Astrocyte (in vitro differentiated cells and primary cell): ENCODE measurements around the gene UGT2B7. TPM values are rescaled to one million over a fixed set of nuclear protein-coding genes. Genes with fewer than 3 reads are reported as not detected.

ENCODE experiments used
- DNase-seq: peaks from one replicate; pipeline ENCODE4 v3.0.0-alpha.2; 2010; ENCODE audit warnings: low read depth
- FAIRE-seq: peaks from 2 replicates; lab custom pipeline; 2011; peaks lifted over from hg19 to GRCh38; lab: Jason Lieb, UNC
- H2AFZ ChIP-seq: 2 replicates; pipeline ENCODE4 v1.6.0; 2012; ENCODE audit warnings: low read depth, low read length, inconsistent platforms
- H3K27ac ChIP-seq: 2 replicates; pipeline ENCODE4 v1.5.1; 2011; ENCODE audit warnings: low read depth, low read length, inconsistent platforms
- H3K27me3 ChIP-seq: 2 replicates; pipeline ENCODE4 v1.6.0; 2011; ENCODE audit warnings: low read length, inconsistent platforms; ENCODE audit not compliant: insufficient read depth
- H3K36me3 ChIP-seq: 2 replicates; pipeline ENCODE4 v1.5.1; 2011; ENCODE audit warnings: low read length, inconsistent platforms; ENCODE audit not compliant: insufficient read depth
- H3K4me1 ChIP-seq: 2 replicates; pipeline ENCODE4 v1.5.1; 2011; ENCODE audit warnings: low read length, inconsistent platforms; ENCODE audit not compliant: insufficient read depth
- H3K4me2 ChIP-seq: 2 replicates; pipeline ENCODE4 v1.6.0; 2012; ENCODE audit warnings: low read length, inconsistent platforms
- H3K4me3 ChIP-seq: 2 replicates; pipeline ENCODE4 v1.5.1; 2011; ENCODE audit warnings: low read depth, mild to moderate bottlenecking, low read length, inconsistent platforms; ENCODE audit not compliant: insufficient read depth
- H3K79me2 ChIP-seq: 2 replicates; pipeline ENCODE4 v1.6.0; 2012; ENCODE audit warnings: mild to moderate bottlenecking, low read length, inconsistent platforms; ENCODE audit not compliant: insufficient read depth
- H3K9ac ChIP-seq: 2 replicates; pipeline ENCODE4 v1.6.0; 2012; ENCODE audit warnings: mild to moderate bottlenecking, low read length, inconsistent platforms
- H3K9me3 ChIP-seq: 2 replicates; pipeline ENCODE4 v1.5.1; 2012; ENCODE audit warnings: low read depth, mild to moderate bottlenecking, low read length, inconsistent platforms; ENCODE audit not compliant: insufficient read depth
- H4K20me1 ChIP-seq: 2 replicates; pipeline ENCODE4 v1.6.0; 2012; ENCODE audit warnings: low read length, inconsistent platforms; ENCODE audit not compliant: insufficient read depth
- H3K27ac Mint-ChIP-seq: one replicate; pipeline ENCODE4 v1.8.0; 2021; ENCODE audit warnings: mild to moderate bottlenecking, mixed read lengths; ENCODE audit not compliant: unreplicated experiment
- H3K27me3 Mint-ChIP-seq: one replicate; pipeline ENCODE4 v1.8.0; 2021; ENCODE audit warnings: low read depth, mixed read lengths; ENCODE audit not compliant: unreplicated experiment
- H3K36me3 Mint-ChIP-seq: one replicate; pipeline ENCODE4 v1.8.0; 2021; ENCODE audit warnings: low read depth, mixed read lengths; ENCODE audit not compliant: unreplicated experiment
- H3K4me1 Mint-ChIP-seq: one replicate; pipeline ENCODE4 v1.8.0; 2021; ENCODE audit warnings: low read depth, mixed read lengths; ENCODE audit not compliant: unreplicated experiment
- H3K4me3 Mint-ChIP-seq: one replicate; pipeline ENCODE4 v1.8.0; 2021; ENCODE audit warnings: mild to moderate bottlenecking, moderate library complexity, mixed read lengths; ENCODE audit not compliant: unreplicated experiment
- H3K9me3 Mint-ChIP-seq: one replicate; pipeline ENCODE4 v1.8.0; 2021; ENCODE audit warnings: mild to moderate bottlenecking, mixed read lengths; ENCODE audit not compliant: unreplicated experiment
- CTCF ChIP-seq: IDR thresholded peaks from 2 replicates; pipeline ENCODE4 v1.5.1; 2011; ENCODE audit warnings: low read depth, mild to moderate bottlenecking, inconsistent platforms, low read length, moderate library complexity; ENCODE audit not compliant: insufficient read depth
- EZH2 ChIP-seq: IDR thresholded peaks from 2 replicates; pipeline ENCODE4 v1.6.1; 2012; ENCODE audit warnings: mild to moderate bottlenecking, low read length, inconsistent platforms; ENCODE audit not compliant: insufficient read depth
- total RNA-seq: library from RNA; stranded (reverse); gene quantifications from 2 replicates; pipeline ENCODE4 v1.2.1, GENCODE V29; 2021

UGT2B7 gene
- total RNA-seq, 1 donor from 2014 or later: 0.25 TPM

GRCh38 chr4:69154021-69154420 is 57.7 kb downstream of the UGT2B7 start:
- H3K4me2 ChIP-seq: no peak overlapping the region
- no peaks in the 10 kb centered on the region for H3K79me2 ChIP-seq
- no peaks in the 10 kb centered on the region for H3K4me1 Mint-ChIP-seq
- no peaks in the 10 kb centered on the region for H3K27me3 ChIP-seq
- no peak overlapping the region for H3K9ac ChIP-seq
- H3K4me1 ChIP-seq: no peaks in the 10 kb centered on the region
- no peak overlapping the region for H3K27ac ChIP-seq
- TF ChIP-seq EZH2 (no peak), CTCF (no peak)
- no peaks in the 10 kb centered on the region for H3K36me3 ChIP-seq
- FAIRE-seq (no peak), DNase-seq (no peak)
- H3K9me3 ChIP-seq: no peaks in the 10 kb centered on the region
- no peaks in the 10 kb centered on the region for H4K20me1 ChIP-seq
- no peaks in the 10 kb centered on the region for H3K27me3 Mint-ChIP-seq
- no peak overlapping the region for H2AFZ ChIP-seq
- H3K36me3 Mint-ChIP-seq: no peaks in the 10 kb centered on the region
- H3K4me3 Mint-ChIP-seq: no peak overlapping the region
- no peak overlapping the region for H3K4me3 ChIP-seq
- no peak overlapping the region for H3K27ac Mint-ChIP-seq
- H3K9me3 Mint-ChIP-seq: no peaks in the 10 kb centered on the region

GRCh38 chr4:69156913-69157312 is 60.6 kb downstream of the UGT2B7 start:
- H3K27ac ChIP-seq: no peak overlapping the region
- no peaks in the 10 kb centered on the region for H4K20me1 ChIP-seq
- H3K4me2 ChIP-seq: no peak overlapping the region
- no peaks in the 10 kb centered on the region for H3K9me3 ChIP-seq
- H3K4me3 Mint-ChIP-seq: no peak overlapping the region
- no peak for FAIRE-seq
- H3K27ac Mint-ChIP-seq: no peak overlapping the region
- H3K27me3 ChIP-seq: no peaks in the 10 kb centered on the region
- H3K4me1 Mint-ChIP-seq: no peaks in the 10 kb centered on the region
- H3K36me3 ChIP-seq: no peaks in the 10 kb centered on the region
- H2AFZ ChIP-seq: no peak overlapping the region
- no peaks in the 10 kb centered on the region for H3K27me3 Mint-ChIP-seq
- no peaks in the 10 kb centered on the region for H3K79me2 ChIP-seq
- H3K9me3 Mint-ChIP-seq: no peaks in the 10 kb centered on the region
- TF ChIP-seq CTCF: no peak
- no peak for TF ChIP-seq EZH2
- H3K4me3 ChIP-seq: no peak overlapping the region
- no peak for DNase-seq
- H3K9ac ChIP-seq: no peak overlapping the region
- H3K36me3 Mint-ChIP-seq: no peaks in the 10 kb centered on the region
- H3K4me1 ChIP-seq: no peaks in the 10 kb centered on the region

Other genes starting within 250 kb of the UGT2B7 start
- not detected in 2 replicates for gene UGT2A3, start 144.7 kb upstream of the UGT2B7 start, total RNA-seq
- gene UGT2B11, start 118.3 kb downstream of the UGT2B7 start, total RNA-seq: not detected in 2 replicates
- not detected in 2 replicates for gene UGT2B28, start 184.0 kb downstream of the UGT2B7 start, total RNA-seq